Body of pancreas (tissue), 4 donors: ENCODE measurements around the gene TAS2R8.

Source experiments
- POLR2A ChIP-seq, 3 donors: fragments of 450-650 bp; IDR thresholded peaks; one replicate each; pipeline ENCODE4 v1.6.1; 2016; ENCODE audit warnings: antibody characterized with exemption in 3 of 3, mild to moderate bottlenecking in 2 of 3
- TF ChIP-seq, protein P1 (sequence below), 7 experiments: fragments of 450-650 bp in 4 of 7; fragments of 200-600 bp in 3 of 7; sonication (generic) in 3 of 7; IDR thresholded peaks; one replicate each; pipeline ENCODE4 v1.5.1; 2016 to 2019; ENCODE audit warnings: antibody characterized with exemption in 7 of 7

- TF ChIP-seq, protein P1, sequence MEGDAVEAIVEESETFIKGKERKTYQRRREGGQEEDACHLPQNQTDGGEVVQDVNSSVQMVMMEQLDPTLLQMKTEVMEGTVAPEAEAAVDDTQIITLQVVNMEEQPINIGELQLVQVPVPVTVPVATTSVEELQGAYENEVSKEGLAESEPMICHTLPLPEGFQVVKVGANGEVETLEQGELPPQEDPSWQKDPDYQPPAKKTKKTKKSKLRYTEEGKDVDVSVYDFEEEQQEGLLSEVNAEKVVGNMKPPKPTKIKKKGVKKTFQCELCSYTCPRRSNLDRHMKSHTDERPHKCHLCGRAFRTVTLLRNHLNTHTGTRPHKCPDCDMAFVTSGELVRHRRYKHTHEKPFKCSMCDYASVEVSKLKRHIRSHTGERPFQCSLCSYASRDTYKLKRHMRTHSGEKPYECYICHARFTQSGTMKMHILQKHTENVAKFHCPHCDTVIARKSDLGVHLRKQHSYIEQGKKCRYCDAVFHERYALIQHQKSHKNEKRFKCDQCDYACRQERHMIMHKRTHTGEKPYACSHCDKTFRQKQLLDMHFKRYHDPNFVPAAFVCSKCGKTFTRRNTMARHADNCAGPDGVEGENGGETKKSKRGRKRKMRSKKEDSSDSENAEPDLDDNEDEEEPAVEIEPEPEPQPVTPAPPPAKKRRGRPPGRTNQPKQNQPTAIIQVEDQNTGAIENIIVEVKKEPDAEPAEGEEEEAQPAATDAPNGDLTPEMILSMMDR (IDR thresholded peaks at IDR 0.05): no peak
- no peak for TF ChIP-seq POLR2A (IDR thresholded peaks at IDR 0.05)
Observed at GRCh38 chr12:10783252-10783651, 23.8 kb downstream of the TAS2R8 start.
